PC-3 (cell line): Measurements from ENCODE around the gene PPM1E. TPM values are rescaled to one million over a fixed set of nuclear protein-coding genes. Genes with fewer than 3 reads are reported as not detected.
A peak's percentile ranks its signal among the peaks of the same experiment; 100 is the strongest.

ENCODE experiments used
- ATAC-seq: fragments of 200-7000 bp; cut with Tn5 transposase; 2 replicates; pipeline ENCODE4 v1.9.1; 2020; ENCODE audit warnings: mild to moderate bottlenecking, moderate library complexity
- BruUV-seq: library from RNA; stranded (reverse); fragments of 400-500 nt; replicated peaks from 2 replicates; lab custom pipeline; 2021; lab: Mats Ljungman, UMichigan
- CTCF ChIA-PET: fragments of 300-600 bp; sonication (Branson Sonifier 250); formaldehyde crosslinking; loops from one replicate; lab custom pipeline; 2022; ENCODE audit warnings: antibody characterized with exemption; lab: Charles Lee
- POLR2A ChIA-PET: fragments of 300-600 bp; sonication (Branson Sonifier 250); formaldehyde crosslinking; loops from one replicate; lab custom pipeline; 2022; ENCODE audit warnings: antibody characterized with exemption; ENCODE audit not compliant: unreplicated experiment; lab: Charles Lee
- DNase-seq: peaks from one replicate; pipeline ENCODE4 v3.0.0-alpha.2; 2015
- H2AFZ ChIP-seq: fragments of 300-600 bp; sonication (generic); 2 replicates; pipeline ENCODE4 v1.6.0; 2016; ENCODE audit warnings: antibody characterized with exemption, low read length
- H3F3A ChIP-seq: fragments of 300-600 bp; sonication (generic); one replicate; pipeline ENCODE4 v1.6.0; 2017; ENCODE audit warnings: antibody characterized with exemption, low read length, control low read depth, mild to moderate bottlenecking; ENCODE audit not compliant: unreplicated experiment
- H3K27ac ChIP-seq: fragments of 300-600 bp; sonication (generic); 2 replicates; pipeline ENCODE4 v1.5.1; 2016; ENCODE audit warnings: mild to moderate bottlenecking, low read length
- H3K27me3 ChIP-seq: fragments of 300-600 bp; sonication (generic); 2 replicates; pipeline ENCODE4 v1.6.1; 2016; ENCODE audit warnings: low read length, mixed read lengths
- H3K36me3 ChIP-seq: fragments of 300-600 bp; sonication (generic); 2 replicates; pipeline ENCODE4 v1.6.1; 2016; ENCODE audit warnings: low read depth, mixed run types, low read length, mixed read lengths
- H3K4me1 ChIP-seq: fragments of 300-600 bp; sonication (generic); 2 replicates; pipeline ENCODE4 v1.5.1; 2016; ENCODE audit warnings: low read length; ENCODE audit not compliant: insufficient read depth
- H3K4me2 ChIP-seq: fragments of 300-600 bp; sonication (generic); 2 replicates; pipeline ENCODE4 v1.6.0; 2016; ENCODE audit warnings: low read length
- H3K4me3 ChIP-seq: fragments of 300-600 bp; sonication (generic); 2 replicates; pipeline ENCODE4 v1.5.1; 2016; ENCODE audit warnings: mild to moderate bottlenecking, low read length, mixed read lengths
- H3K79me2 ChIP-seq: fragments of 300-600 bp; sonication (generic); 2 replicates; pipeline ENCODE4 v1.6.1; 2017; ENCODE audit warnings: low read length, mixed read lengths
- H3K9ac ChIP-seq: fragments of 300-600 bp; sonication (generic); 2 replicates; pipeline ENCODE4 v1.6.0; 2016; ENCODE audit warnings: mild to moderate bottlenecking, low read length
- H3K9me2 ChIP-seq: fragments of 300-600 bp; sonication (generic); replicated peaks from 2 replicates; pipeline ENCODE4 v1.6.1; 2016; ENCODE audit warnings: mixed run types, low read length, mixed read lengths
- H3K9me3 ChIP-seq: fragments of 300-600 bp; sonication (generic); 2 replicates; pipeline ENCODE4 v1.6.1; 2016; ENCODE audit warnings: low read length, mixed read lengths
- H4K20me1 ChIP-seq: fragments of 300-600 bp; sonication (generic); 2 replicates; pipeline ENCODE4 v1.6.1; 2016; ENCODE audit warnings: low read length, mixed read lengths
- EZH2 ChIP-seq: fragments of 300-600 bp; sonication (generic); IDR thresholded peaks from one replicate; pipeline ENCODE4 v1.6.1; 2017; ENCODE audit warnings: antibody characterized with exemption, mild to moderate bottlenecking, low read length; ENCODE audit not compliant: unreplicated experiment
- EZH2phosphoT487 ChIP-seq: fragments of 300-600 bp; sonication (generic); IDR thresholded peaks from 2 replicates; pipeline ENCODE4 v1.6.1; 2018; ENCODE audit warnings: mild to moderate bottlenecking, antibody characterized with exemption, low read length, borderline replicate concordance
- intact Hi-C: fragments of 100-400 bp; cut with micrococcal nuclease; formaldehyde crosslinking; loops from 2 replicates; pipeline ENCODE4 v1.9.0; 2023
- total RNA-seq: library from RNA; depleted of rRNA; stranded (reverse); fragments of >200 nt; gene quantifications from 2 replicates; pipeline ENCODE4 v1.2.3, GENCODE V29; 2014
- TF ChIP-seq, protein P1 (sequence below): fragments of 300-600 bp; sonication (generic); conservative IDR thresholded peaks from 2 replicates; pipeline ENCODE4 v1.5.1; 2017; ENCODE audit warnings: antibody characterized with exemption, low read depth, mild to moderate bottlenecking, low read length

Gene PPM1E
- total RNA-seq, 1 experiment from 2014 or later: not detected

DNA sequence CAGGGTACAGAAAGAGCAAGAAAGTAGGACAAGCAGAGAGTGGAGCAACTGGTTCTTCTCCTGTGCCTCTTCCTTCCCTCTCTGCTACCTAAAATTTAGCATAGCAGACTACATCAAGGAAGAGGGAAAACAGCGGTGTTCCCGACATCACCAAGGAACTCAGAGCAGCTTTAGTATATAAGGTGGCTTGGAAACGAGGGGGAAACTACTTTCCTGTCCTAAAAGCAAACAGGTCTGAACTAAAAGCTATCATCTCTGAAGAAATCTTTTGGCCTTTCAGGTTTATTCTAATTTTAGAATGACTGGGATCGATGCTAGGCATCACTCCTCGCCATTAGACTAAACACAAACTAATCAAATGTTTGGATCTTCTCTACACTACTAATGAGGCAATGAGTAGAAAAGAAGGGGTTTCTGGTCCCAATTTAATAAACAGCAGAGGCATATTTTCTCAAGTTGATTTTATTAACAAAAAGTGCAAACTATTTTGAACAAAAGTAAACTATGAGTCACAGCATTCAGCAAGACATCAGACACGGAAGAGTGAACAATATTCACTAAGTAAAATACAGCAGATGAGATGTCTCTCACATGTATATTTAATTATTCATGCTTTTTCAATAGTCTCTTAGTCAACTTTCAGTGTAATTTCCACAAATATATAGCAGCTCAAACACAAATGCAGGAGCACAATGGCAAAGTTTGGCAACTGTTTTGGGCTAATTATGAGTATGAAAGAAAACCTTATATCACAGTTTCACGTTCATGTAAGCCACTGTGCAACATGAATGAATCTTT is 242.3 kb downstream of the PPM1E start:
- H3K4me3 ChIP-seq: no peak overlapping the region
- peaks cover 25% of the 10 kb centered on the region for H3K36me3 ChIP-seq
- no peak overlapping the region for H3K4me2 ChIP-seq
- intact Hi-C loops: loop anchor here (1.0 to 5.0 kb wide), 3 partner anchors 126 to 480 kb away; no protein-coding TSS in a partner anchor
- peaks cover 22% of the 10 kb centered on the region for H3K4me1 ChIP-seq
- no peaks in the 10 kb centered on the region for H3K9me2 ChIP-seq
- peak overlapping the region; percentile 15; the same call in 1 of the 2 replicates for H3K27ac ChIP-seq
- no peaks in the 10 kb centered on the region for H3K27me3 ChIP-seq
- no peaks in the 10 kb centered on the region for H3F3A ChIP-seq
- TF ChIP-seq EZH2: no peak
- TF ChIP-seq EZH2phosphoT487: no peak
- TF ChIP-seq, protein P1, sequence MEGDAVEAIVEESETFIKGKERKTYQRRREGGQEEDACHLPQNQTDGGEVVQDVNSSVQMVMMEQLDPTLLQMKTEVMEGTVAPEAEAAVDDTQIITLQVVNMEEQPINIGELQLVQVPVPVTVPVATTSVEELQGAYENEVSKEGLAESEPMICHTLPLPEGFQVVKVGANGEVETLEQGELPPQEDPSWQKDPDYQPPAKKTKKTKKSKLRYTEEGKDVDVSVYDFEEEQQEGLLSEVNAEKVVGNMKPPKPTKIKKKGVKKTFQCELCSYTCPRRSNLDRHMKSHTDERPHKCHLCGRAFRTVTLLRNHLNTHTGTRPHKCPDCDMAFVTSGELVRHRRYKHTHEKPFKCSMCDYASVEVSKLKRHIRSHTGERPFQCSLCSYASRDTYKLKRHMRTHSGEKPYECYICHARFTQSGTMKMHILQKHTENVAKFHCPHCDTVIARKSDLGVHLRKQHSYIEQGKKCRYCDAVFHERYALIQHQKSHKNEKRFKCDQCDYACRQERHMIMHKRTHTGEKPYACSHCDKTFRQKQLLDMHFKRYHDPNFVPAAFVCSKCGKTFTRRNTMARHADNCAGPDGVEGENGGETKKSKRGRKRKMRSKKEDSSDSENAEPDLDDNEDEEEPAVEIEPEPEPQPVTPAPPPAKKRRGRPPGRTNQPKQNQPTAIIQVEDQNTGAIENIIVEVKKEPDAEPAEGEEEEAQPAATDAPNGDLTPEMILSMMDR: no peak
- BruUV-seq: no TSS peak
- no peaks in the 10 kb centered on the region for H3K9me3 ChIP-seq
- H2AFZ ChIP-seq: no peak overlapping the region
- CTCF ChIA-PET: no interaction called here
- DNase-seq: peak; percentile 47
- POLR2A ChIA-PET: no interaction called here
- H3K9ac ChIP-seq: no peak overlapping the region
- no peaks in the 10 kb centered on the region for H4K20me1 ChIP-seq
- no peaks in the 10 kb centered on the region for H3K79me2 ChIP-seq
- peak; percentile 77 for ATAC-seq

DNA sequence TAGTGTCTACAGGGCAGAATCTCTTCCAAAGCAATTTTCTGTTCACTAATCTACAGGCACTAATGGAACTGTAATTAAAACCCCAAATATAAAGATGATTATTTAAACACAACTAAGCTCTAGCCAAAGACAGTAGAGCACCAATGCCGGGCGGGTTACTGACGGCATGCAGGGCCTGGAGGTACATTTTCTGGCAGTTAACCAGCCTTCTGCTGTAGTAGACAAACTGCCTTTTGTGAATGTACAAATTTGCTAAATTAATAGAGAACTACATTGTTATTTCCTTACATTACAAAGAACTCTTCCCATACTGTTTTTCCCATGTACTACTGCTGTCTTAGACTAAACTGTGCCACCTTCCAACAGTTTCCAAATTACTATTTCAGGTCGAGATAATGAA is 243.2 kb downstream of the PPM1E start:
- no peak overlapping the region for H3K4me2 ChIP-seq
- peaks cover 18% of the 10 kb centered on the region for H3K36me3 ChIP-seq
- H3K4me3 ChIP-seq: no peak overlapping the region
- H3K9ac ChIP-seq: no peak overlapping the region
- BruUV-seq: no TSS peak
- TF ChIP-seq, protein P1: no peak
- no peak for TF ChIP-seq EZH2
- no peaks in the 10 kb centered on the region for H3K27me3 ChIP-seq
- no peaks in the 10 kb centered on the region for H3K9me2 ChIP-seq
- H3F3A ChIP-seq: no peaks in the 10 kb centered on the region
- DNase-seq (no peak), ATAC-seq (no peak)
- ChIA-PET CTCF (no interaction called here), POLR2A (interaction anchor here (0.6 kb wide), 1 partner anchor 19 kb away, joined by 3 read pairs; no protein-coding TSS in a partner anchor)
- H3K4me1 ChIP-seq: peaks cover 22% of the 10 kb centered on the region
- peak overlapping the region; percentile 15; the same call in 1 of the 2 replicates for H3K27ac ChIP-seq
- no peaks in the 10 kb centered on the region for H4K20me1 ChIP-seq
- H3K79me2 ChIP-seq: no peaks in the 10 kb centered on the region
- no peak overlapping the region for H2AFZ ChIP-seq
- H3K9me3 ChIP-seq: no peaks in the 10 kb centered on the region
- intact Hi-C loops: loop anchor here (1.0 to 5.0 kb wide), 3 partner anchors 127 to 481 kb away; no protein-coding TSS in a partner anchor

DNA sequence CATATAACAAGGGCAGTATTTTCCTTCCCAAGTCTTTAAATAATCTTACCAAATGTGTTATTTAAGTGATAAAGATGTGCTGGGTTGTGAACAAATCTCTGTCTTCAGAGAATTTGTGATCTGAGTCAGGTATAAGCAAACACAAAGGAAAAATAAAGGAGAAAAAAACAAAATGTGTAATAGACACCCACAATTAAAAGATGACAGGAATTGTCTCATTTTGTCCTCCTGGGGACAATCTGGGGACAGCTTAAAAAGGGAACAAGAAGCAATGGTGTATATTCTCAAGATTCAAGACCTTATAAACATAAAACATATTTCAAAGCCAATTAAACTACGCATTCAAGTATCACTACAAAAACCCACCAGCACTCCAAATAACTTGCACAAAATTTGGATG is 243.8 kb downstream of the PPM1E start:
- Histone ChIP-seq H3K36me3 (peaks cover 18% of the 10 kb centered on the region), H3K9me2 (no peaks in the 10 kb centered on the region), H3K79me2 (no peaks in the 10 kb centered on the region), H3K4me1 (peaks cover 22% of the 10 kb centered on the region), H3K9ac (no peak overlapping the region), H3K27ac (no peak overlapping the region), H3F3A (no peaks in the 10 kb centered on the region), H3K4me3 (no peak overlapping the region), H3K4me2 (no peak overlapping the region), H3K27me3 (no peaks in the 10 kb centered on the region), H4K20me1 (no peaks in the 10 kb centered on the region), H3K9me3 (no peaks in the 10 kb centered on the region), H2AFZ (no peak overlapping the region)
- TF ChIP-seq EZH2phosphoT487: no peak
- TF ChIP-seq EZH2: no peak
- TF ChIP-seq, protein P1: no peak
- intact Hi-C loops: loop anchor here (2.0 to 5.0 kb wide), 2 partner anchors 127 to 367 kb away; no protein-coding TSS in a partner anchor
- DNase-seq (no peak), ATAC-seq (no peak)
- ChIA-PET CTCF (no interaction called here), POLR2A (no interaction called here)
- no TSS peak for BruUV-seq
